IMR-90 (cell line): Measurements from ENCODE around the gene MTTP. TPM values are rescaled to one million over a fixed set of nuclear protein-coding genes. Genes with fewer than 3 reads are reported as not detected.

Experiments used
- ATAC-seq: fragments of 200-7000 bp; cut with Tn5 transposase; 2 replicates; pipeline ENCODE4 v1.9.1; 2020; ENCODE audit warnings: low read depth, mild to moderate bottlenecking, moderate library complexity
- BruUV-seq: library from RNA; stranded (reverse); fragments of 400-500 nt; replicated peaks from 2 replicates; lab custom pipeline; 2021; lab: Mats Ljungman, UMichigan
- CTCF ChIA-PET: fragments of 300-600 bp; formaldehyde crosslinking; extraction: SDS; loops from one replicate; lab custom pipeline; 2021; ENCODE audit warnings: antibody characterized with exemption; lab: Yijun Ruan, JAX
- POLR2A ChIA-PET: fragments of 300-600 bp; sonication (Branson Sonifier 250); formaldehyde crosslinking; loops from one replicate; lab custom pipeline; 2022; ENCODE audit warnings: antibody characterized with exemption; ENCODE audit not compliant: unreplicated experiment; lab: Charles Lee
- DNase-seq: peaks from one replicate; pipeline ENCODE4 v3.0.0; 2013
- H2AFZ ChIP-seq: replicated peaks from 2 replicates; pipeline ENCODE3; 2013; ENCODE audit warnings: low read length, mild to moderate bottlenecking; ENCODE audit not compliant: poor library complexity
- H2AK5ac ChIP-seq: 2 replicates; pipeline ENCODE4 v1.6.1; 2013; ENCODE audit warnings: low read depth, low read length, inconsistent platforms
- H2AK9ac ChIP-seq: replicated peaks from 2 replicates; pipeline ENCODE3; 2013; ENCODE audit warnings: mild to moderate bottlenecking, low read depth, low read length, moderate library complexity; ENCODE audit not compliant: poor library complexity
- H2BK120ac ChIP-seq: 2 replicates; pipeline ENCODE4 v1.6.1; 2013; ENCODE audit warnings: low read depth, low read length, inconsistent platforms
- H2BK15ac ChIP-seq: 3 replicates; pipeline ENCODE4 v1.6.1; 2013; ENCODE audit warnings: low read depth, low read length, inconsistent platforms
- H2BK20ac ChIP-seq: 2 replicates; pipeline ENCODE4 v1.6.1; 2013; ENCODE audit warnings: low read depth, mild to moderate bottlenecking, inconsistent platforms, low read length, moderate library complexity
- H2BK5ac ChIP-seq: 2 replicates; pipeline ENCODE4 v1.6.1; 2013; ENCODE audit warnings: mild to moderate bottlenecking, low read depth, low read length, inconsistent platforms; ENCODE audit not compliant: poor library complexity, severe bottlenecking
- H3K14ac ChIP-seq: replicated peaks from 2 replicates; pipeline ENCODE4 v1.6.1; 2013; ENCODE audit warnings: low read depth, low read length, inconsistent platforms
- H3K18ac ChIP-seq: 2 replicates; pipeline ENCODE4 v1.6.1; 2013; ENCODE audit warnings: low read depth, low read length, control low read depth
- H3K23ac ChIP-seq: 2 replicates; pipeline ENCODE4 v1.6.1; 2013; ENCODE audit warnings: low read depth, low read length, inconsistent platforms
- H3K27ac ChIP-seq: 2 replicates; pipeline ENCODE4 v1.5.1; 2013; ENCODE audit warnings: mild to moderate bottlenecking, control low read depth, low read length; ENCODE audit not compliant: insufficient read depth
- H3K27me3 ChIP-seq: 2 replicates; pipeline ENCODE4 v1.6.1; 2013; ENCODE audit warnings: low read length; ENCODE audit not compliant: control insufficient read depth, insufficient read depth
- H3K36me3 ChIP-seq: 2 replicates; pipeline ENCODE4 v1.6.1; 2013; ENCODE audit warnings: low read length, mixed read lengths; ENCODE audit not compliant: control insufficient read depth, insufficient read depth
- H3K4ac ChIP-seq: 2 replicates; pipeline ENCODE4 v1.6.1; 2013; ENCODE audit warnings: low read depth, low read length, inconsistent platforms
- H3K4me1 ChIP-seq: 2 replicates; pipeline ENCODE4 v1.6.1; 2013; ENCODE audit warnings: low read length, mixed read lengths; ENCODE audit not compliant: control insufficient read depth, insufficient read depth
- H3K4me2 ChIP-seq: 2 replicates; pipeline ENCODE4 v1.6.1; 2013; ENCODE audit warnings: low read depth, mild to moderate bottlenecking, control low read depth, low read length, moderate library complexity
- H3K4me3 ChIP-seq: 2 replicates; pipeline ENCODE4 v1.5.1; 2013; ENCODE audit warnings: low read depth, mild to moderate bottlenecking, control low read depth, low read length, moderate library complexity; ENCODE audit not compliant: insufficient read depth
- H3K56ac ChIP-seq: 2 replicates; pipeline ENCODE4 v1.6.1; 2013; ENCODE audit warnings: low read length, inconsistent platforms; ENCODE audit not compliant: insufficient read depth; ENCODE audit errors: extremely low read depth
- H3K79me1 ChIP-seq, 2 experiments: 2 replicates each; pipeline ENCODE4 v1.6.1; 2013; ENCODE audit warnings: low read length in 2 of 2, inconsistent platforms in 1 of 2, low read depth in 1 of 2
- H3K9ac ChIP-seq: 2 replicates; pipeline ENCODE4 v1.6.1; 2013; ENCODE audit warnings: low read depth, low read length, control low read depth
- H3K9me1 ChIP-seq: 2 replicates; pipeline ENCODE4 v1.6.1; 2013; ENCODE audit warnings: low read length, inconsistent platforms; ENCODE audit not compliant: insufficient read depth
- H3K9me3 ChIP-seq: 2 replicates; pipeline ENCODE4 v1.6.1; 2013; ENCODE audit warnings: low read length; ENCODE audit not compliant: control insufficient read depth, insufficient read depth
- H4K20me1 ChIP-seq: 2 replicates; pipeline ENCODE4 v1.6.1; 2013; ENCODE audit warnings: low read length, inconsistent platforms; ENCODE audit not compliant: insufficient read depth
- H4K5ac ChIP-seq: 2 replicates; pipeline ENCODE4 v1.6.1; 2013; ENCODE audit warnings: mild to moderate bottlenecking, low read depth, low read length, control low read depth
- H4K8ac ChIP-seq, 2 experiments: 2 replicates each; pipeline ENCODE4 v1.6.1; 2013; ENCODE audit warnings: low read depth in 2 of 2, low read length in 2 of 2, control low read depth in 1 of 2, inconsistent platforms in 1 of 2
- H4K91ac ChIP-seq: 2 replicates; pipeline ENCODE4 v1.6.1; 2013; ENCODE audit warnings: low read depth, low read length, inconsistent platforms; ENCODE audit not compliant: insufficient read depth
- CEBPB ChIP-seq: IDR thresholded peaks from 2 replicates; pipeline ENCODE4 v1.6.1; 2012; ENCODE audit warnings: low read depth, low read length, improper control_type of control experiment
- RFX5 ChIP-seq: IDR thresholded peaks from 2 replicates; pipeline ENCODE4 v1.8.0; 2012; ENCODE audit warnings: low read depth, mild to moderate bottlenecking, low read length, moderate library complexity
- SMC3 ChIP-seq: fragments of 150-350 bp; IDR thresholded peaks from 2 replicates; pipeline ENCODE4 v1.6.1; 2016; ENCODE audit warnings: low read depth, mild to moderate bottlenecking, antibody characterized with exemption, low read length, moderate library complexity
- WGBS, 2 experiments: methylation state at CpG; one replicate each; pipeline versions ENCODE4 v1.1.5 to v1.1.7; 2013; ENCODE audit warnings: missing lambda C conversion rate in 2 of 2; ENCODE audit not compliant: insufficient read length in 1 of 2; ENCODE audit errors: extremely low coverage in 2 of 2; 5-methylcytosine and 5-hydroxymethylcytosine counted together
- dilution Hi-C: fragments of 300-500 bp; cut with HindIII; formaldehyde crosslinking; loops from one replicate; pipeline ENCODE4 v1.14.3; 2018; ENCODE audit warnings: low sequenced_read_pairs; ENCODE audit not compliant: unreplicated experiment
- in situ Hi-C: fragments of 300-500 bp; cut with MboI; formaldehyde crosslinking; loops from 3 replicates; pipeline ENCODE4 v1.14.3; 2019; ENCODE audit warnings: low sequenced_read_pairs, inconsistent platforms, mixed read lengths
- intact Hi-C: fragments of 100-400 bp; cut with micrococcal nuclease; formaldehyde crosslinking; loops from 2 replicates; pipeline ENCODE4 v1.10.0; 2022
- polyA plus RNA-seq, 3 experiments: library from polyadenylated mRNA; depleted of rRNA; stranded (reverse); fragments of >200 nt; gene quantifications; 2 replicates each; pipeline ENCODE4 v1.2.3, GENCODE V29; 2012; ENCODE audit warnings: low replicate concordance in 1 of 3
- total RNA-seq: library from RNA; depleted of rRNA; stranded (reverse); fragments of >200 nt; gene quantifications from 2 replicates; pipeline ENCODE4 v1.2.3, GENCODE V29; 2012

Gene MTTP
- total and polyA plus RNA-seq, 2 of the 4 experiments (the other 2 are of a cell fraction) = under 0.01 to 0.03 TPM

DNA sequence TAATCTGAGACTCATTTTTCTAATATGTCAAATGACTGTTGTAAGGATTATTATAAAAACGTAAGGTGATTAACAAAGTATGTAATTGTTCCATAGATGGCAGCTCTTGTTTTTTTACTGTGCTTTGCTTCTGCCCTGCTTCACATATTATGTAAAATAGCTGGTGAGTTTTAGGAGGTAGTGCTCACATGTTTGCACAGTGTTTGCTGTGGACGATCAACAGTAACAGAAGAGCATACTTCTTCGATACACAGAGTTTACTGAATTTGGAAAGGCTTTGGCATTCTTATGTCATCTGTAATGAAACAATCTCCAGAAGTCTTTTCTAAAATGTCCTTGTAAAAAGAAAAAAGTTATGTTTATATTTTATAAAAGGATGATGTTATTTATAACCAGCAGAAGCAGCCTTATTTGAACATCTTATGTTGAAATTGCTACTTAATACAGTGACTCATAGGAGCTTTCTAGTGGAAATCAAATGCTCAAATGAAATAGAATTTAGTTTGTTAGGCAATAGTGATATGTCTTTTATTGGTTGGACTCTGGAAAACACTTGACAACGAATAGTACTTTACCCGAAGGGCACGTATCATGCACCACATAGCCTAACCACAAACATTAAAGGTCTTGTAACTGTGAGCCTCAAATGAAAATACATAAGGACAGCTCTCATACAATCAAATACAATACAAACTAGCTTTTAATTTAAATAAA is 1.9 kb upstream of the MTTP start:
- Histone ChIP-seq H3K4ac (no peak overlapping the region), H3K27me3 (peaks cover 2% of the 10 kb centered on the region; the same call in 1 of the 2 replicates), H2AK9ac (no peak overlapping the region), H3K14ac (no peak overlapping the region), H2BK15ac (no peak overlapping the region), H2BK20ac (no peak overlapping the region), H3K9me1 (no peaks in the 10 kb centered on the region), H2BK5ac (no peak overlapping the region), H3K9me3 (no peaks in the 10 kb centered on the region), H2AFZ (no peak overlapping the region), H3K4me2 (peak overlapping the region; percentile 30; the same call in 1 of the 2 replicates), H2AK5ac (no peak overlapping the region), H3K27ac (no peak overlapping the region), H3K23ac (no peak overlapping the region), H3K4me1 (no peaks in the 10 kb centered on the region), H2BK120ac (no peak overlapping the region), H3K79me1 (no peaks in the 10 kb centered on the region), H3K4me3 (no peak overlapping the region), H3K9ac (no peak overlapping the region), H3K18ac (no peak overlapping the region), H3K36me3 (no peaks in the 10 kb centered on the region), H4K5ac (no peak overlapping the region), H4K91ac (no peak overlapping the region), H4K8ac (no peak overlapping the region), H3K56ac (no peak overlapping the region), H4K20me1 (no peaks in the 10 kb centered on the region)
- in situ Hi-C loops (loop anchor here (25.0 kb wide), 1 partner anchor 490 kb away; no protein-coding TSS in a partner anchor), dilution Hi-C loops (no loop called here), intact Hi-C loops (no loop called here)
- BruUV-seq = no TSS peak
- WGBS, 2 experiments = no CpG with 5 or more reads among the region's 6 CpGs
- peak; percentile 6 for DNase-seq
- CTCF ChIA-PET = no interaction called here
- POLR2A ChIA-PET = no interaction called here
- ATAC-seq = no peak; the same call in 1 of the 2 replicates
- TF ChIP-seq RFX5 (no peak), CEBPB (no peak), SMC3 (no peak)
